Measurements from ENCODE around the gene RAMACL.
"Not testable (repeated sequence)": the region's sequence is repeated elsewhere in the genome, so short reads cannot be mapped to it uniquely, and the experiment has no call there.

The RAMACL gene

GRCh38 chr6:166586424-166587156, at the start of gene RAMACL:
Gene RAMACL (minus strand): TSS chr6:166586678. CDS start chr6:166586477, 201 bp downstream.
- no peak for TF ChIP-seq CTCF (conservative IDR thresholded peaks at IDR 0.05; ENCODE audit: control insufficient read depth, insufficient read depth, low read depth, low read length)
- H3K4me3 ChIP-seq (ENCODE audit: control insufficient read depth, low read depth, low read length) = no peak within 1 kb of the TSS
- no peak for DNase-seq (ENCODE audit: low read depth)

GRCh38 chr6:166635013-166635970, 48.8 kb upstream of the RAMACL start:
- no peak overlapping the region for H3K4me3 ChIP-seq (ENCODE audit: control insufficient read depth, low read depth, low read length)
- no peak for DNase-seq (ENCODE audit: low read depth)
- TF ChIP-seq CTCF (conservative IDR thresholded peaks at IDR 0.05; ENCODE audit: control insufficient read depth, insufficient read depth, low read depth, low read length) = no peak

- H3K4me3 ChIP-seq (ENCODE audit: control insufficient read depth, low read depth, low read length); DNase-seq (ENCODE audit: low read depth): not testable (repeated sequence)
Observed at GRCh38 chr6:166634581-166634980, 48.1 kb upstream of the RAMACL start.

GRCh38 chr6:166633732-166634535, 47.5 kb upstream of the RAMACL start:
- no peak for TF ChIP-seq CTCF (conservative IDR thresholded peaks at IDR 0.05; ENCODE audit: control insufficient read depth, insufficient read depth, low read depth, low read length)
- no peak overlapping the region for H3K4me3 ChIP-seq (ENCODE audit: control insufficient read depth, low read depth, low read length)
- DNase-seq (ENCODE audit: low read depth) = peak; percentile 27

- TF ChIP-seq CTCF (conservative IDR thresholded peaks at IDR 0.05; ENCODE audit: control insufficient read depth, insufficient read depth, low read depth, low read length) = no peak
- no peak overlapping the region for H3K4me3 ChIP-seq (ENCODE audit: control insufficient read depth, low read depth, low read length)
- DNase-seq (ENCODE audit: low read depth) = no peak
Observed at GRCh38 chr6:166632731-166633130, 46.3 kb upstream of the RAMACL start.

- DNase-seq (ENCODE audit: low read depth) = no peak
- no peak for TF ChIP-seq CTCF (conservative IDR thresholded peaks at IDR 0.05; ENCODE audit: control insufficient read depth, insufficient read depth, low read depth, low read length)
Observed at GRCh38 chr6:166630462-166630861, 44.0 kb upstream of the RAMACL start.

More at GRCh38 chr6:166630462-166630861, 44.0 kb upstream of the RAMACL start:
- H3K4me3 ChIP-seq (ENCODE audit: control insufficient read depth, low read depth, low read length) = no peak overlapping the region
